Astrocyte (in vitro differentiated cells and primary cell): ENCODE results near the gene KLHL30. TPM values are rescaled to one million over a fixed set of nuclear protein-coding genes. Genes with fewer than 3 reads are reported as not detected.

Experiments used
- DNase-seq: peaks from one replicate; pipeline ENCODE4 v3.0.0-alpha.2; 2010; ENCODE audit warnings: low read depth
- FAIRE-seq: peaks from 2 replicates; lab custom pipeline; 2011; peaks lifted over from hg19 to GRCh38; lab: Jason Lieb, UNC
- H2AFZ ChIP-seq: 2 replicates; pipeline ENCODE4 v1.6.0; 2012; ENCODE audit warnings: low read depth, low read length, inconsistent platforms
- H3K27ac ChIP-seq: 2 replicates; pipeline ENCODE4 v1.5.1; 2011; ENCODE audit warnings: low read depth, low read length, inconsistent platforms
- H3K27me3 ChIP-seq: 2 replicates; pipeline ENCODE4 v1.6.0; 2011; ENCODE audit warnings: low read length, inconsistent platforms; ENCODE audit not compliant: insufficient read depth
- H3K36me3 ChIP-seq: 2 replicates; pipeline ENCODE4 v1.5.1; 2011; ENCODE audit warnings: low read length, inconsistent platforms; ENCODE audit not compliant: insufficient read depth
- H3K4me1 ChIP-seq: 2 replicates; pipeline ENCODE4 v1.5.1; 2011; ENCODE audit warnings: low read length, inconsistent platforms; ENCODE audit not compliant: insufficient read depth
- H3K4me2 ChIP-seq: 2 replicates; pipeline ENCODE4 v1.6.0; 2012; ENCODE audit warnings: low read length, inconsistent platforms
- H3K4me3 ChIP-seq: 2 replicates; pipeline ENCODE4 v1.5.1; 2011; ENCODE audit warnings: low read depth, mild to moderate bottlenecking, low read length, inconsistent platforms; ENCODE audit not compliant: insufficient read depth
- H3K79me2 ChIP-seq: 2 replicates; pipeline ENCODE4 v1.6.0; 2012; ENCODE audit warnings: mild to moderate bottlenecking, low read length, inconsistent platforms; ENCODE audit not compliant: insufficient read depth
- H3K9ac ChIP-seq: 2 replicates; pipeline ENCODE4 v1.6.0; 2012; ENCODE audit warnings: mild to moderate bottlenecking, low read length, inconsistent platforms
- H3K9me3 ChIP-seq: 2 replicates; pipeline ENCODE4 v1.5.1; 2012; ENCODE audit warnings: low read depth, mild to moderate bottlenecking, low read length, inconsistent platforms; ENCODE audit not compliant: insufficient read depth
- H4K20me1 ChIP-seq: 2 replicates; pipeline ENCODE4 v1.6.0; 2012; ENCODE audit warnings: low read length, inconsistent platforms; ENCODE audit not compliant: insufficient read depth
- H3K27ac Mint-ChIP-seq: one replicate; pipeline ENCODE4 v1.8.0; 2021; ENCODE audit warnings: mild to moderate bottlenecking, mixed read lengths; ENCODE audit not compliant: unreplicated experiment
- H3K27me3 Mint-ChIP-seq: one replicate; pipeline ENCODE4 v1.8.0; 2021; ENCODE audit warnings: low read depth, mixed read lengths; ENCODE audit not compliant: unreplicated experiment
- H3K36me3 Mint-ChIP-seq: one replicate; pipeline ENCODE4 v1.8.0; 2021; ENCODE audit warnings: low read depth, mixed read lengths; ENCODE audit not compliant: unreplicated experiment
- H3K4me1 Mint-ChIP-seq: one replicate; pipeline ENCODE4 v1.8.0; 2021; ENCODE audit warnings: low read depth, mixed read lengths; ENCODE audit not compliant: unreplicated experiment
- H3K4me3 Mint-ChIP-seq: one replicate; pipeline ENCODE4 v1.8.0; 2021; ENCODE audit warnings: mild to moderate bottlenecking, moderate library complexity, mixed read lengths; ENCODE audit not compliant: unreplicated experiment
- H3K9me3 Mint-ChIP-seq: one replicate; pipeline ENCODE4 v1.8.0; 2021; ENCODE audit warnings: mild to moderate bottlenecking, mixed read lengths; ENCODE audit not compliant: unreplicated experiment
- EZH2 ChIP-seq: IDR thresholded peaks from 2 replicates; pipeline ENCODE4 v1.6.1; 2012; ENCODE audit warnings: mild to moderate bottlenecking, low read length, inconsistent platforms; ENCODE audit not compliant: insufficient read depth
- total RNA-seq: library from RNA; stranded (reverse); gene quantifications from 2 replicates; pipeline ENCODE4 v1.2.1, GENCODE V29; 2021
- TF ChIP-seq, protein P1 (sequence below): IDR thresholded peaks from 2 replicates; pipeline ENCODE4 v1.5.1; 2011; ENCODE audit warnings: low read depth, mild to moderate bottlenecking, inconsistent platforms, low read length, moderate library complexity; ENCODE audit not compliant: insufficient read depth

KLHL30 gene
- total RNA-seq, 1 donor from 2014 or later: 0.59 TPM

- H4K20me1 ChIP-seq: no peaks in the 10 kb centered on the region
- Mint-ChIP-seq H3K27me3 (peaks cover 19% of the 10 kb centered on the region), H3K9me3 (no peaks in the 10 kb centered on the region), H3K4me3 (no peak overlapping the region), H3K36me3 (peaks cover 2% of the 10 kb centered on the region), H3K27ac (no peak overlapping the region), H3K4me1 (peaks cover 14% of the 10 kb centered on the region)
- H3K9ac ChIP-seq: no peak overlapping the region
- DNase-seq (no peak), FAIRE-seq (no peak)
- H3K9me3 ChIP-seq: no peaks in the 10 kb centered on the region
- TF ChIP-seq, protein P1, sequence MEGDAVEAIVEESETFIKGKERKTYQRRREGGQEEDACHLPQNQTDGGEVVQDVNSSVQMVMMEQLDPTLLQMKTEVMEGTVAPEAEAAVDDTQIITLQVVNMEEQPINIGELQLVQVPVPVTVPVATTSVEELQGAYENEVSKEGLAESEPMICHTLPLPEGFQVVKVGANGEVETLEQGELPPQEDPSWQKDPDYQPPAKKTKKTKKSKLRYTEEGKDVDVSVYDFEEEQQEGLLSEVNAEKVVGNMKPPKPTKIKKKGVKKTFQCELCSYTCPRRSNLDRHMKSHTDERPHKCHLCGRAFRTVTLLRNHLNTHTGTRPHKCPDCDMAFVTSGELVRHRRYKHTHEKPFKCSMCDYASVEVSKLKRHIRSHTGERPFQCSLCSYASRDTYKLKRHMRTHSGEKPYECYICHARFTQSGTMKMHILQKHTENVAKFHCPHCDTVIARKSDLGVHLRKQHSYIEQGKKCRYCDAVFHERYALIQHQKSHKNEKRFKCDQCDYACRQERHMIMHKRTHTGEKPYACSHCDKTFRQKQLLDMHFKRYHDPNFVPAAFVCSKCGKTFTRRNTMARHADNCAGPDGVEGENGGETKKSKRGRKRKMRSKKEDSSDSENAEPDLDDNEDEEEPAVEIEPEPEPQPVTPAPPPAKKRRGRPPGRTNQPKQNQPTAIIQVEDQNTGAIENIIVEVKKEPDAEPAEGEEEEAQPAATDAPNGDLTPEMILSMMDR: peak; percentile 31
- no peak for TF ChIP-seq EZH2
- no peak overlapping the region for H3K4me2 ChIP-seq
- no peaks in the 10 kb centered on the region for H3K79me2 ChIP-seq
- H2AFZ ChIP-seq: no peak overlapping the region
- H3K4me3 ChIP-seq: no peak overlapping the region
- H3K27me3 ChIP-seq: no peaks in the 10 kb centered on the region
- no peaks in the 10 kb centered on the region for H3K36me3 ChIP-seq
- peaks cover 5% of the 10 kb centered on the region for H3K4me1 ChIP-seq
- H3K27ac ChIP-seq: no peak overlapping the region
Observed at GRCh38 chr2:238139196-238140039, 950 bp downstream of the KLHL30 start.

GRCh38 chr2:238140040-238140439, 1.6 kb downstream of the KLHL30 start:
- H3K4me3 ChIP-seq: no peak overlapping the region
- peaks cover 14% of the 10 kb centered on the region for H3K4me1 Mint-ChIP-seq
- no peak overlapping the region for H2AFZ ChIP-seq
- no peak for FAIRE-seq
- H3K4me3 Mint-ChIP-seq: no peak overlapping the region
- H3K36me3 Mint-ChIP-seq: peaks cover 2% of the 10 kb centered on the region
- H3K9me3 Mint-ChIP-seq: no peaks in the 10 kb centered on the region
- no peaks in the 10 kb centered on the region for H3K27me3 ChIP-seq
- no peak overlapping the region for H3K27ac Mint-ChIP-seq
- H3K4me2 ChIP-seq: no peak overlapping the region
- peaks cover 5% of the 10 kb centered on the region for H3K4me1 ChIP-seq
- H3K27me3 Mint-ChIP-seq: peaks cover 16% of the 10 kb centered on the region
- H3K9ac ChIP-seq: no peak overlapping the region
- H3K79me2 ChIP-seq: no peaks in the 10 kb centered on the region
- H3K27ac ChIP-seq: no peak overlapping the region
- TF ChIP-seq, protein P1: no peak
- no peak for TF ChIP-seq EZH2
- no peaks in the 10 kb centered on the region for H4K20me1 ChIP-seq
- no peaks in the 10 kb centered on the region for H3K36me3 ChIP-seq
- DNase-seq: no peak
- no peaks in the 10 kb centered on the region for H3K9me3 ChIP-seq
